Measurements from ENCODE around the gene LILRA6. TPM values are rescaled to one million over a fixed set of nuclear protein-coding genes. Genes with fewer than 3 reads are reported as not detected.
"Not testable (repeated sequence)": the region's sequence is repeated elsewhere in the genome, so short reads cannot be mapped to it uniquely, and the experiment has no call there.

LILRA6 gene
- total RNA-seq, 1 donor from 2014 or later: 0.95 TPM

DNA sequence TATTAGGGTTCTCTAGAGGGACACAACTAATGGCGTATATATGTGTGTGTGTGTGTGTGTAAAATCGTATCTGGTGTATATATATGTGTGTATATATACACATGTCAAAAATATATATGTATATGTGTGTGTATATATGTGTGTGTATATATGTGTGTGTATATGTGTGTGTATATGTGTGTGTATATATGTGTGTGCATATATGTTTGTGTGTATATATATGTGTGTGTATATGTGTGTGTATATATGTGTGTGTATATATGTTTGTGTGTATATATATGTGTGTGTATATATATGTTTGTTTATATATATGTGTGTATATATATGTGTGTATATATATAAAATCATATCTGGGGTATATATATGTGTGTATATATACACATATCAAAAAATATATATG, 19.9 kb upstream of the LILRA6 start:
- no peak for DNase-seq (ENCODE audit: low spot score)

DNA sequence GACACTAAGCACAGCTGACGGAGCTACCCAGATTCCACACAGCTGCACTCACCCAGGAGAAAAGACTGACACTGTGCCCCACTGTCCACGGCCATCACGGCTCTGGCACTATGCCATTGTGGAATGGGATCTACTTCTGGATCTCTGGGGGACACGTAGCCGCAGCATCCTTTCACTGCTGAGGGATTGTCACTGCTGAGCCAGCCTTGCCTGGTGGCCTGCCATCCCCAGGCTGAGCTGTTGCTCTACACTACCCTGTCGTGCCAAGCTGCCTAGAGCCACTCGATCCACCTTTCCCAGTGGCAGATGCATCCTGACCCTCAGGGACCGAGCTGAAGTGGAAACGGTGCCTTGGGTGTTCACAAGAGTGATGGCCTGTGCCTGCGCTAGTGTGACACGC, 19.5 kb upstream of the LILRA6 start:
- DNase-seq (ENCODE audit: low spot score): no peak

DNA sequence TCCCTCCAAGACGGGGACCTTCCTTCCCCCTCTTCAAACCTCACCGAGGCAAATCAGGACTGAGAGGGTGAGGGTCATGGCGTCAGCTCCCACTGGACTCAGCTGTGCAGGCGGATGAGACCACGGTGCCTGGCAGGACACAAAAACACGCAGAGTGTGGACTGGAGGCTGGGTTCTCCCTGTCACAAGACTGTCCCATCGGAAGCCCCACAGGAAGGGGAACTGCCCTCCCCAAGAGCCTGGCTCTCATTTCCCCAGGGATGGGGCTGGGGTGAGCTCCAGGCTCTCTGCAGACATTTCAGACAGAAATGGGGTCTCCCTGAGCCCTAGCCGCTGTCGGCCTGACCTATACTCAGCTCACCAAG, 14.5 kb upstream of the LILRA6 start, which contains the start of gene LILRB5:
Gene LILRB5, minus strand, starts transcription at position 158 of the 365 bp plus-strand sequence. Its CDS starts 80 bp downstream, at position 78.
- DNase-seq (ENCODE audit: low spot score): no peak

DNA sequence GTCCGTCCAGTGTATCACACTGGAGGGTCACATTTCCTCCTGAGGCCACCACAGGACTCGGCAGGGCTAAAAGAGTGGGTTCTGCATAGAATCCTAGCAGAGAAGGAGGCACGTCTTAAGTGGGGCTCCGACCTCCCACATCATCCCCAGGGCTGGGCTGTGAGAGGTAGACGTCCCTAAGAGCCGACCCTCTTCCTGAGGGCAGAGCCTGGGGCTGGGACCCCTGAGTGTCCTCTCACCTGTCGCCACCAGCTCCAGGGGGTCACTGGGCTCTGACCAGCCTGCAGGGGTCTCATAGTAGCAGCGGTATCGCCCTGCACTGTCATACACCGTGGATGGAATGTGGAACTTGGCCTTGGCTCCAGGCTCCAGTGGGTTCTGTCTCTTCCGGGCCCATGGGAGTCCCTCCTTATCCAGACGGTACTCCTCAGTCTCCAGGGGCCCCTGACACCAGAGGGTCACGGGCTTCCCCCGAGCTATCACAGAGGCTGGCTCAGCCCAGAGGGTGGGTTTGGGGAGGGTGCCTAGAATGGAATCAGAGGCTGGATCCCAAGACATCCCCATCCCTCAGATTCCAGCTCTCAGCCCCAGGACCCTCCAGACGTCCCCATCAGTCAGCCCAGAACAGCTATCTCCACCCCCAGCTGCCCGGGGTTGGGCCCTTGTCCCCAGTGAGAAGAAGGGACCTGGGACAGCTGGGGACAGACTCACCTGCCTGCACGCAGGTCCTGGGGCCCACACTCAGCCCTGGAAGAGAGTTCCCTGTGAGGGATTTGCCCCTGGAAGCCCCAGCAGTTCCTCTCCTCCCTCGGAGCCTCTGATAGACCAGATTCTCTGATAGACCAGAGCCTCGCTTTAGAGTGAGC, 13.9 kb upstream of the LILRA6 start:
- DNase-seq (ENCODE audit: low spot score): no peak

DNA sequence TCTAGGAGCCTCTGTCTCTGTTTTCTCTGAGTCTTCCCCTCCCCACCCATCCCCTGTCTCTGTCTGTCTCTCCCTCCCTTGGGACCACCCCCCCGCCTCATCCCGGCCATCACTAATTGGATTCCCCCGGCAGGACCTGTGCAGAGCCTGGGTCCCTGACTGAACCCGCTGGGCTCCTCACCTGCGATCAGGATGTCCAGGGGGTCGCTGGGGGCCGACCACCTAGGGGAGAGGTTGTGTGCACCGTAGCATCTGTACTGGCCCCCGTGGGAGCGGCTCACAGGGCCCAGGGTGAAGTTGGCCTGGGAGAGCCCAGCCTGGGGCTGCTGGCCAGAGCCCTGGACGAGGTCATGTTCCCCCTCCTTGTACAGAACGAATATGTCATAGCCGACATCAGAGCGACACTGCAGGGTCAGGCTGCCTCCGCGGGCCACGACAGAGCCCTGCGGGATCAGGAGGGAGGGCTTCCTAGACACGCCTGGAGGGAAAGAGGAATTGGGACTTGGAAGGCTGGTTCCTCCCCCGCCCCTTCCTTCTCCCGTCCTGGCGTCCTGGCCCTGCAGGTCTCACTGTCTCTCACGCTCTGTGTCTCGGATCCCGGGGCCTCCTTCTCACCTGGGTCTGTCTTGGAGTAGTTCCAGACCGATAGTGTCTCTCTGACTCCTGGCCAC, 12.7 kb upstream of the LILRA6 start:
- no peak for DNase-seq (ENCODE audit: low spot score)

DNA sequence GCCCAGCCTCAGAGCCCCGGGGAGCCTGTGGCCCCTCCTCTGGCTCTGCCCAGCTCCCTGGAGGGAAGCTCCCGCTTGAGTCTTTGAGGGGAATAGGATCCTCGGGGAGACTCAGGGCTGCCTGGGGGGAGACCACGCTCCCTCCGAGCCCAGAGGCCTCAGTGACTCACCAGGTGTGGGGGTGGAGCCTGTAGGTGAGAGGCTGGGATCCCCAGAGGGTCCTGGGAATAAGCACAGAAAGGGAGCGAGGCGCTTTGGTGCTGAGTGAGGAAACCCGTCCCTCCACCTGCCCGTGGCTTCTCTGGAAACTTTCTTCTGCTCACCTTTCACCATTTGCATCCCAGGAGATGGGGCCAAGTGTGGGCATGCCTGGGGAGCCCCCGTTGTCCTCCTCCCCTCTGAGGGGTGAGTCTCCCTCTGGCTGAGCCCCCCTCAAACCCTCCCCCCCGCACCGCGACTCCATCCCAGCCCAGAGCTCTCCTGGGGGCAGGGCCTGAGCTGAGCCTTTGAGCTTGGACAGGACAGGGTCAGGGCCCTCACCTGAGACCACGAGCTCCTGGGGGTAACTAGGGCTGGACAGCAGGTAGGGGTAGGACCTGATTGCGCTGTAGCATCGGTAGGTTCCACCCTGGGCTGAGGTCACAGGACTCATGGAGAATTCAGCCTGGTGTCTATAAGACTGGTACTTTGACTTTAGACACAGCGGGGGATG, 11.8 kb upstream of the LILRA6 start:
- no peak for DNase-seq (ENCODE audit: low spot score)

DNA sequence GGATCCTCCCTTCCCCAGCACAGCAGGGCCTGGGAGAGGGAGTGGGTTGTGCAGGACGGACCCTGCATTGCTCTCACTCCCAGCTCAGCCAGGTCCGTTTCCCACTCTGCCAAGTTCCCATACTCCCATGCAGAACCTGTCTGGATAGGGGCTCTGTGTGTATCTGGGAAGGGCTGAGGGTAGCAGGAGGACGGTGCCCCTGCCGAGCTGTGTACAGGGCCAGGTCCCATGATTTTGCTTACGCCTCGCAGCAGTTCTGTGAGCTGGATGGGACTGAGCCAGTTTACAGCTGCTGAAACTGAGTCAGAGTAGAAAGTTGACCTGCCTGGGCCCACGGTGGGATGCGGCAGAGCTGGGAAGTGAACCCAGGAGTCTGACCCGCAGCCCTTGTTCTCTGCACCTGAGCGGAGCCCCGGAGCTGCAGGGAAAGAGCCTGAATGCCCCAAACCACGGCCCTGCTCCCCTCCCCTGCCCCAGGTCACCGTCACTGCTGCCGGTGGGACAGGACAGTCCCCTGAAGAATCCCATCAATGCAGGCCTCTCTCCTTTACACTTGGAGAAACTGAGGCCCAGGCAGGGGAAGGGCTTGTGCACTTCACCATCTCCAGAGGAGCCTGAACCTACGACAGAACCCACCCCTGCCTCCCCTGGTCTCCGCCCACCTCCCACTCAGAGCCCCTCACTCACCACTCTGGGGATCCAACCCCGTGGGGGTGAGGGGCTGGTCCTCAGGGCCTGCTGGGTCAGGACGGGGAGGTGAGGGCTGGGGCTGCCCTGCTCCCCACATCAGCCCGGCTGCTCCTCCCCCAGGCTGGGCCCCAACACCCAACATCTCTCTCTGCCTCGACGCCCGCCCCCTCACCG, 11.0 kb upstream of the LILRA6 start:
- no peak for DNase-seq (ENCODE audit: low spot score)

DNA sequence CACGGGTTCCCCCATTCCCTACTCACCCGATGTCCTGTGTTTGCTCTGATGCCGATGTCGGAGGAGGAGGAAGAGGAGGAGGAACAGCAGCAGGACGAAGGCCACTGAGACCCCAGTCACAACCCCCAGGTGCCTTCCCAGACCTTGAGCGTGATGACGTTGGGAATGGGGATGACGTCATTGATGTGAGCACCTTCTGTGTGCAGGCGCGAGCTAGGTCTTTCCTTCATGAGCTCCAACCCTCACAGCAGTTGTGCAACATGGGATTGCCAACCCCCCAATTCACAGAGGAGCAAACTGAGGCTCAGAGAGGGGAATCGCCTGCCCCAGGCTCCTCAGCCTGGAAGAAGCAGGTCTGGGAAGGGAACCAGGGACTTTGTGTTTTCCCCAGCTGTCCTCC, 10.3 kb upstream of the LILRA6 start:
- no peak for DNase-seq (ENCODE audit: low spot score)

DNA sequence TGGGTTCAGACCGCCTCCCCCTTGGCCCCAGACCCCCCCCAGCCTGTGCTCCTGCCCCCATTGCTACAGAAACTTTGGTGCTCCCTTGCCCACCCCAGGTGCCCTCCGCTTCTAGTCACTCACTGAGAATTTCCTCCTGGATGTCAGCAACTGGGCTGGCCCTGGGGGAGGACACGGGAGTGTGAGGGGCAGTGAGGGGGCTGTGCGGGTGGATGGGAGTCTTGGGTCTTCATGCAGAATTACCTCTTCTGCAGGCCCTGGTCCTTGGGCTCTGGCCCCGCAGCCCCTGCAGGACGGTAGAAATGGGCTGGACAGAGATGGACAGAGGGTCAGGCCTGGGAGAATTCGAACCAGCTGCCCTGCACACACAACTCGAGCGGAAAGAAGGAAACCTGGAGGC, 9.7 kb upstream of the LILRA6 start:
- no peak for DNase-seq (ENCODE audit: low spot score)

DNA sequence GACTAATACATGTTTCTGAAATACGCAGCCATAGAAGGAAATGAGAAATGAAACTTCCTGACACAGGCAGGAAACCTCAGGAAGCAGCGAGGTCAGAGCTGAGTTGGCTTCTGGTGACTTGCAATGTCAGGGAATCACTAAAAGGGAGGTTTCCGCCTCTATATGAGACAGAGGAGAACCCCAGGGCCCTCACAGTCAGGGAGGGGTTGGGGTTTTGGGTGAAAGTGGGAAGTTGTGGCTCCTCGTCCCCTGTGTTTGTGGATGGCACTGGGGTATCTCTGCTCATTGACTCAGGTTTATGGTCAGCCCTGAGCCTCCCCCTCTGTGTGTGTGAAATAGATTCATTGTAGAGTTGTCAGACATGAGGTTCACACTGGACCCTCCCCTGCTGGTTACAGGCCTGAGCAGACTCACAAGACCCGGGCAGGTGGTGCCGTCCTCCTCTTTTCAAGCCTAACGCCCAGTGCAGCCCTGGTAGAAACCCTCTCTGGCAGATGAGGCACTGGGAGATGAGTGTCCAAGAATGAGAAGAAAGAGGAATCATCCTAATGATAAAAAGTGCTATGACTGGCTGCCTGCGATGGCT, 5.5 kb upstream of the LILRA6 start:
- DNase-seq (ENCODE audit: low spot score): peak; percentile 33

DNA sequence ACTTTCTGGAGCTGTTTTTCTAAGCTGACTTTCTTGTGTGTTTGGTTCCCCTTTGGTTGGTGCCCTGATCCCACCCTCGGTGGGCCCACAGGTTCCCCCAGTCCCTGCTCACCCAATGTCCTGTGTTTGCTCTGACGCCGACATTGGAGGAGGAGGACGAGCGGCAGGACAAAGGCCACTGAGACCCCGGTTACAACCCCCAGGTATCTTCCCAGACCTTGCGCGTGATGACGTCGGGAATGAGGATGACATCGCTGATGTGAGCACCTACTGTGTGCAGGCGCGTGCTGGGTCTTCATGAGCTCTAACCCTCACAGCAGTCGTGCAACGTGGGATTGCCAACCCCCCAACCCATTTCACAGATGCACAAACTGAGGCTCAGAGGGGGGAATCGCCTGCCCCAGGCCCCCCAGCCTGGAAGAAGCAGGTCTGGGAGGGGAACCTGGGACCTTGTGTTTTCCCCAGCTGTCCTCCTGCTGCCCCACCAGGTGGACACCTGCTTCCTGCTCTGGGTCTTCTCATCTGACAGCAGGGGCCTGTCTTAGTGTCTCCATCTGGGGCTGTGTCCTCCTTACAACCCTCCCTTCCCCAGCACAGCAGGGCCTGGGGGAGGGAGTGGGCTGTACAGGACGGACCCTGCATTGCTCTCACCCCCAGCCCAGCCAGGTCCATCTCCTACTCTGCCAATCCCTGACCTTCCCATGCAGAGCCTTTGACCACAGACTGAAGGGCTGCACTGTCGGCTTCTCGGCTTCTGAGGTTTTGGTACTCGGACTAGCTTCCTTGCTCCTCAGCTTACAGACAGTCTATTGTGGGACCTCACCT, 4.7 kb upstream of the LILRA6 start:
- DNase-seq (ENCODE audit: low spot score): no peak

DNA sequence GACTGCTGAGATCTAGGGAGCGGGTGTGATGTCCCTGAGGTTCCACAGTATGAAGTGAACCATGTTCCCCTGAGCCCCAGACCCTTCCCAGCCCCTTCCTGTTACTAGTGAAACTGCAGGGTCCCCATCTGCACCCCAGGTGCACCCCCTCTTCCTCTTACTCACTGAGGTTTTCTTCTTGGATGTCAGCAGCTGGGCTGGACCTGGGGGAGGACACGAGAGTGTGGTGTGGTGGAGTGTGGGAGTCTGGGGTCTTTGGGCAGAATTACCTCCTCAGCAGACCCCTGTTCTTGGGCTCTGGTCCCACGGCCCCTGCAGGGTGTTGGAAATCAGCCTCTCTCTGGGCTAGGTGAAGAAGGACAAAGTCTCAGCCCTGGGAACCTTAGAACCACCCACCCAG, 3.3 kb upstream of the LILRA6 start:
- no peak for DNase-seq (ENCODE audit: low spot score)

DNA sequence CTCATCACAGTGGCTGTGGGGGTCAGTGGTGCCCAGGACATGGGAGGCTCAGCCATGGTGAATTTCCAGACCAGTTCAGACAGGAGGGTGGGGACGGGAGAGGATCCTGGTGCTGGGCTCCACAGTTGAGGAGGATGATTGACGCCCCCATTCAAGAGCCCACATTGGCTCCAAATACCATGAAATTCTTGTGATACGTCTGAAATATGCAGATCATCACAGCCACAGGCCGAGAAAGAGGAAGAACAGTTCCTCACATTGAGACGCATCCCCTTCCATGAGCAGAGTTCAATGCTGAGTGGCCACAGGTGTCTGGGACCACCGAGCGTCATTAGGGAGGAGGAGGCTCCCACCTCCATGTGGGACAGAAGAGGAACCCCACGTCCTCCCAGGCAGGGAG, 1.2 kb upstream of the LILRA6 start:
- not testable (repeated sequence) for DNase-seq (ENCODE audit: low spot score)

DNA sequence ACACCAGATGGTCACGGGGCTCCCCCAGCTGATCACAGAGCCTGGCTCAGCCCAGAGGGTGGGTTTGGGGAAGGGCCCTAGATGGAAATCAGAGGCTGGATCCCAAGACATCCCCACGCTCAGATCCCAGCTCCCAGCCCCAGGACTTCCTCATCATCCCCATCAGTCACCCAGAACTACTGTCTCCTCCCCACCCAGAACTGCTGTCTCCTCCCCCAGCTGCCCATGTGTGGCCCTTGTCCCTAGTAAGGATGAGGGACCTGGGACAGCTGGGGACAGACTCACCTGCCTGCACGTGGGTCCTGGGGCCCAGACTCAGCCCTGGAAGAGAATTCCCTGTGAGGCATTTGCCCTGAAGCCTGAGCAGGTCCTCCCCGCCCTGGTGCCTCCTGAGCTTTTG, 356 bp downstream of the LILRA6 start:
- not testable (repeated sequence) for DNase-seq (ENCODE audit: low spot score)

DNA sequence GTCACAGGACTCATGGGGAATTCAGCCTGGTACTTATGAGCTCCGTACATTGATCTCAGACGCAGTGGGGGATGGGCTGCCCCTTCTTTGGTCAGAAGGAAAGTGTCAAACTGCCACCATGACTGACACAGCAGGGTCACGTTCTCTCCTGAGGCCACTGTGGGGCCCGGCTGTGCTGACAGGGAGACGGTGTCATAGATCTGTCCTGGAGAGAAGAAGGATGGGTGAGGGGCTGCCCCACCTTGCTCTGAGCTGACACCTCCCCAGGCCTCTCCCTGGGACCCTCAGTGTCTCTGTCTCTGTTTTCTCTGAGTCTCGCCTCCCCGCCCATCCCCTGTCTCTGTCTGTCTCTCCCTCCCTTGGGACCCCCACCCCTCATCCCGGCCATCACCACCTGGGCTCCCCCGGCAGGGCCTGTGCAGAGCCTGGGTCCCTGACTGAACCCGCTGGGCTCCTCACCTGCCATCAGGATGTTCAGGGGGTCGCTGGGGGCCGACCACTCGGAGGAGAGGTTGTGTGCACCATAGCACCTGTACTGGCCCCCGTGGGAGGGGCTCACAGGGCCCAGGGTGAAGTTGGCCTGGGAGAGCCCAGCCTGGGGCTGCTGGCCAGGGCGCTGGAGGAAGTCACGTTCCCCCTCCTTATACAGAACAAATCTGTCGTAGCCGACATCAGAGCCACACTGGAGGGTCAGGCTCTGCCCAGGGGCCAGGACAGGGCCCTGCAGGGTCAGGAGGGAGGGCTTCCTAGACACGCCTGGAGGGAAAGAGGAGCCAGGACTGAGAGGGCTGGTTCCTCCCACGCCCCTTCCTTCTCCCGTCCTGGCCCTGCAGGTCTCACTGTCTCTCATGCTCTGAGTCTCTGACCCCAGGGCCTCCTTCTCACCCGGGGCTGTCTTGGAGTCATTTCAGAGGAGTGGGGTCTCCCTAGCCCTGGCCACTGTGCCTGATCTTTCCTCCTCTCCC, 1.9 kb downstream of the LILRA6 start:
- not testable (repeated sequence) for DNase-seq (ENCODE audit: low spot score)

DNA sequence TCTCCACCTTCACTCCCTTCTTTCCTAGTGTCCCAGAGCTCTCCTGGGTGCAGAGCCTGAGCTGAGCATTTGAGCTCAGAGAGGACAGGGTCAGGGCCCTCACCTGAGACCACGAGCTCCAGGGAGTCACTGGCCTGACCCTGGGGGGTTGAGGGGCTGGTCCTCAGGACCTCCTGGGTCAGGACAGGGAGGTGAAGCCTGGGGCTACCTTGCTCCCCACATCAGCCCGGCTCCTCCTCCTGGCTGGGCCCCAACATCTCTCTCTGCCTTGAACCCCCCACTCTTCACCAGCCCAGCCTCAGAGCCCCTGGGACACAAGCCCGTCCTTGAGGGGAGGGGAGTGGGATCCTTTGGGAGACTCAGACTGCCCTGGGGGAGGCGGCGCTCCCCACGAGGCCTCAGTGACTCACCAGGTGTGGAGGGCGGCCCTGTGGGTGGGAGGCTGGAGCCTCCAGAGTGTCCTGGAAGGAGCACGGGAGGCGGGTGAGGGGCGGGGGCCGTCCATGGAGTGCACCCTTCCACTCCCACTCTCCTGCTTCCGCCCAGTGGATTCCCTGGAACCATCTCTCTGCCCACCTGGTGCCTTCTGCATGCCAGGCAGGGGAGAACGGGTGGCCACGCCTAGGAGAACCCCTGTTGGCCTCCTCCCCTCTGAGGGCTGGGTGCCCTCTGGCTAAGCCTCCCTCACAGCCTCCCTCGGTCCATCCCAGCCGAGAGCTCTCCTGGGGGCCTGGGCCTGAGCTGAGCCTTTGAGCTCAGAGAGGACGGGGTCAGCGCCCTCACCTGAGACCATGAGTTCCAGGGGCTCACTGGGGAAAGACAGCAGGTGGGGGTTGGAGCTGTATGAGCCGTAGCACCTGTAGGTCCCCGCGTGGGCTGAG, 2.9 kb downstream of the LILRA6 start:
- DNase-seq (ENCODE audit: low spot score): not testable (repeated sequence)

DNA sequence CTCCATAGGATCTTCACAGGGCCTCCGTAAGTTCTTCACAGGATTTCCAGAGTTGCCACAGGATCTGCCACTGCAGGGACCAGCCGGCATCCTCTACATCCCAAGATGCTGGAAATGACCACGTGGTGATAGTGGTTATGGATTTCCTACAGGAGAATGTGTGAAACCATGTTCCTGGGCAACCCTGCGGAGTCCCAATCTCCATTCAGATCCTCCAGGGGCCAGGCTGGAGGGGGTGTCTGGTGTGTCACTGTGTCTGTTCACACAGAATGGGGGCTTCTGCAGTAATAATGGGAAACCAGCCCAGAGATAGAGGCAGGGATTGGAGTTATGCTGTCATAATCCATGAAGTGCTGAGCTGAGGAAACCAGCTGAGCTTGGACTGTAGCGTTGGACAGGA, 8.6 kb downstream of the LILRA6 start:
- no peak for DNase-seq (ENCODE audit: low spot score)
